GM23338 (cell line): ENCODE measurements around the gene FOXR1. TPM values are rescaled to one million over a fixed set of nuclear protein-coding genes. Genes with fewer than 3 reads are reported as not detected.

Experiments used
- ATAC-seq: fragments of 200-7000 bp; cut with Tn5 transposase; 3 replicates; pipeline ENCODE4 v1.9.1; 2020
- DNase-seq: peaks from one replicate; pipeline ENCODE4 v3.0.0-alpha.2; 2015; ENCODE audit warnings: low spot score
- H2AFZ ChIP-seq: fragments of 200-600 bp; sonication (generic); 2 replicates; pipeline ENCODE4 v1.8.0; 2016; ENCODE audit warnings: antibody characterized with exemption, mild to moderate bottlenecking, moderate library complexity
- H3F3A ChIP-seq: fragments of 200-600 bp; sonication (generic); replicated peaks from 2 replicates; pipeline ENCODE4 v1.8.0; 2017; ENCODE audit warnings: antibody characterized with exemption, mixed run types, low read depth
- H3K27ac ChIP-seq: fragments of 200-600 bp; sonication (generic); 2 replicates; pipeline ENCODE4 v1.6.1; 2016; ENCODE audit warnings: low read depth
- H3K27me3 ChIP-seq: fragments of 200-600 bp; sonication (generic); 2 replicates; pipeline ENCODE4 v1.8.0; 2016; ENCODE audit warnings: mild to moderate bottlenecking, mixed run types, moderate library complexity; ENCODE audit not compliant: insufficient read depth
- H3K36me3 ChIP-seq: fragments of 200-600 bp; sonication (generic); 2 replicates; pipeline ENCODE4 v1.8.0; 2016; ENCODE audit warnings: mild to moderate bottlenecking; ENCODE audit not compliant: insufficient read depth
- H3K4me1 ChIP-seq: fragments of 200-600 bp; sonication (generic); 2 replicates; pipeline ENCODE4 v1.8.0; 2016; ENCODE audit warnings: mild to moderate bottlenecking, moderate library complexity; ENCODE audit not compliant: insufficient read depth
- H3K4me2 ChIP-seq: fragments of 200-600 bp; sonication (generic); 2 replicates; pipeline ENCODE4 v1.7.1; 2017; ENCODE audit warnings: mixed run types
- H3K4me3 ChIP-seq: fragments of 200-600 bp; sonication (generic); 2 replicates; pipeline ENCODE4 v1.6.1; 2016; ENCODE audit warnings: mixed run types
- H3K79me2 ChIP-seq: fragments of 200-600 bp; sonication (generic); replicated peaks from 2 replicates; pipeline ENCODE4 v1.8.0; 2017; ENCODE audit warnings: mild to moderate bottlenecking; ENCODE audit not compliant: insufficient read depth
- H3K9me2 ChIP-seq: fragments of 200-600 bp; sonication (generic); 2 replicates; pipeline ENCODE4 v1.8.0; 2017; ENCODE audit not compliant: insufficient read depth
- H4K20me1 ChIP-seq: fragments of 200-600 bp; sonication (generic); replicated peaks from 2 replicates; pipeline ENCODE4 v1.8.0; 2017; ENCODE audit warnings: mild to moderate bottlenecking; ENCODE audit not compliant: insufficient read depth
- H3K27ac Mint-ChIP-seq: 2 replicates; pipeline ENCODE4 v1.8.0; 2020; ENCODE audit warnings: inconsistent platforms, mild to moderate bottlenecking, moderate library complexity, mixed read lengths
- H3K27me3 Mint-ChIP-seq: 3 replicates; pipeline ENCODE4 v1.8.0; 2022; ENCODE audit warnings: low read depth, mild to moderate bottlenecking, moderate library complexity, mixed read lengths, inconsistent platforms; ENCODE audit not compliant: insufficient read depth, poor library complexity
- H3K36me3 Mint-ChIP-seq: 3 replicates; pipeline ENCODE4 v1.8.0; 2021; ENCODE audit warnings: low read depth, mild to moderate bottlenecking, inconsistent platforms, moderate library complexity, mixed read lengths
- H3K4me1 Mint-ChIP-seq: 3 replicates; pipeline ENCODE4 v1.8.0; 2020; ENCODE audit warnings: mild to moderate bottlenecking, inconsistent platforms, mixed read lengths
- H3K4me3 Mint-ChIP-seq: 3 replicates; pipeline ENCODE4 v1.8.0; 2021; ENCODE audit warnings: moderate library complexity, mild to moderate bottlenecking, inconsistent platforms, mixed read lengths
- H3K9me3 Mint-ChIP-seq: 3 replicates; pipeline ENCODE4 v1.8.0; 2020; ENCODE audit warnings: moderate library complexity, mild to moderate bottlenecking, inconsistent platforms, mixed read lengths
- CREB1 ChIP-seq: fragments of 250-450 bp; sonication (Bioruptor Pico); IDR thresholded peaks from 2 replicates; pipeline ENCODE4 v1.5.0; 2020; ENCODE audit warnings: low read depth, mild to moderate bottlenecking, moderate library complexity
- EZH2 ChIP-seq: fragments of 200-600 bp; sonication (generic); IDR thresholded peaks from one replicate; pipeline ENCODE4 v1.8.0; 2017; ENCODE audit warnings: antibody characterized with exemption, mild to moderate bottlenecking, low read depth; ENCODE audit not compliant: unreplicated experiment
- EZH2phosphoT487 ChIP-seq: fragments of 200-600 bp; sonication (generic); IDR thresholded peaks from one replicate; pipeline ENCODE4 v1.8.1; 2018; ENCODE audit warnings: antibody characterized with exemption; ENCODE audit not compliant: unreplicated experiment
- JUNB ChIP-seq: IDR thresholded peaks from one replicate; pipeline ENCODE4 v1.6.1; 2016; ENCODE audit warnings: antibody characterized with exemption; ENCODE audit not compliant: unreplicated experiment
- NANOG ChIP-seq: IDR thresholded peaks from 2 replicates; pipeline ENCODE4 v1.6.1; 2016; ENCODE audit warnings: antibody characterized with exemption, borderline replicate concordance
- POLR2AphosphoS5 ChIP-seq: IDR thresholded peaks from 2 replicates; pipeline ENCODE4 v1.6.1; 2016; ENCODE audit warnings: antibody characterized with exemption, low read depth
- REST ChIP-seq: IDR thresholded peaks from one replicate; pipeline ENCODE4 v1.6.1; 2018; ENCODE audit warnings: antibody characterized with exemption; ENCODE audit not compliant: unreplicated experiment
- STAT1 ChIP-seq: IDR thresholded peaks from one replicate; pipeline ENCODE4 v1.6.1; 2016; ENCODE audit warnings: antibody characterized with exemption; ENCODE audit not compliant: unreplicated experiment
- ZNF114 ChIP-seq: fragments of 250-450 bp; sonication (Bioruptor Pico); IDR thresholded peaks from 2 replicates; pipeline ENCODE4 v1.5.0; 2020; ENCODE audit warnings: mild to moderate bottlenecking, moderate library complexity
- ZNF331 ChIP-seq: fragments of 250-450 bp; sonication (Bioruptor Pico); IDR thresholded peaks from 2 replicates; pipeline ENCODE4 v1.5.0; 2020; ENCODE audit warnings: low read depth, mild to moderate bottlenecking, moderate library complexity
- ZNF462 ChIP-seq: fragments of 250-450 bp; sonication (Bioruptor Pico); IDR thresholded peaks from 2 replicates; pipeline ENCODE4 v1.5.0; 2020; ENCODE audit warnings: mild to moderate bottlenecking, moderate library complexity
- polyA plus RNA-seq: library from polyadenylated mRNA; unstranded; fragments of >200 nt; fragmentation: Nextera tagmentation; extraction: Ambion mirVana; gene quantifications from 2 replicates; pipeline ENCODE4 v1.2.1, GENCODE V29; 2016
- total RNA-seq: library from RNA; depleted of rRNA; stranded (reverse); fragments of >200 nt; shearing (Covaris generic); gene quantifications from 2 replicates; pipeline ENCODE4 v1.2.3, GENCODE V29; 2014
- TF ChIP-seq, protein P1 (sequence below): IDR thresholded peaks from 2 replicates; pipeline ENCODE4 v1.6.1; 2016; ENCODE audit warnings: antibody characterized with exemption
- TF ChIP-seq, protein P2 (sequence below), 2 experiments: fragments of 200-600 bp in 1 of 2; sonication (generic) in 1 of 2; conservative IDR thresholded peaks; 2 replicates each; pipeline versions ENCODE4 v1.5.1 to v1.6.1; 2016 to 2017; ENCODE audit warnings: antibody characterized with exemption in 2 of 2, low read depth in 2 of 2, mild to moderate bottlenecking in 2 of 2, moderate library complexity in 1 of 2

Gene FOXR1
- total and polyA plus RNA-seq, 2 experiments from 2014 or later, result not detected

DNA sequence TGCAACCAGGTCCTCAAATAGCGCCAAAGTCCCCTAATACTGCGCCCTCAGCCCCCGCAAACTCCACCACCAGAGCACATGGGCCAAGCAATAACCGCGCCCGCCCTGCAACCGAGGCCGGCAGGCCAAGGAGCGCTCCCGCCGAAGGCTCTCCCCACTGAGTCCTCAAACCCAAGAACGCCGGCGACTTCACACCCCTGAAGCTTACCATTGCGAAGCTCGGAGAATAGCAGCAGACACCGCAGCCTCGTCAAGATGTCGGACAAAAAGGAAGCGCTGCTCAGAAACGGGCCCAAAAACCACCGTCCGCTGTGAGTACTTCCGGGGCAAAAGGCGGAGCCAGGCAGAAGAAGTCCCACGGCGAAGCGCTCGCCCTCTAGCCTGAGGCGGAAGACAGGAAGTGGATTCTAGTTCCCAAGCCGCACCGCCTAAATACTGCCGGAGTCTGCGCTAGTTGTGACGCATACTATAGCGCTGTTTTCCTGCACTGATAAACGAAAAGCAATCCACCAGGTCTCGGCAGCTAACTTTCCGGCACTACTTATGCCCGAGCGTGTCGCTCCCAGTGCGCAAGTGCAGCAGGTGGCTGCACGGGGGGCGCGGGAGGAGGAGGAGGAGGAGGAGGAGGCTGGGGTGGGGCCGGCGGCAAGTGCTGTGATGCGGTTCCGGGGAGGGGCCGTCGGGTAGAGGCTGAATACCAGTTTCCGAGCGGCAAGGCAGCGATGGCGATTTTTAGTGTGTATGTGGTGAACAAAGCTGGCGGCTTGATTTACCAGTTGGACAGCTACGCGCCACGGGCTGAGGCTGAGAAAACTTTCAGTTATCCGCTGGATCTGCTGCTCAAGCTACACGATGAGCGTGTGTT, 46.7 kb downstream of the FOXR1 start, which contains the start of the genes RPS25 and TRAPPC4:
TSS of gene RPS25 (minus strand) at position 270 of the 865 bp plus-strand sequence. CDS start at position 211, 59 bp downstream.
TSS of gene TRAPPC4 (plus strand) at position 693 of the 865 bp plus-strand sequence. CDS start at position 723, 30 bp downstream.
- Mint-ChIP-seq H3K9me3 (peaks cover 3% of the 10 kb centered on the region; the same call in 1 of the 3 replicates), H3K36me3 (peaks cover 77% of the 10 kb centered on the region), H3K27me3 (peaks cover 8% of the 10 kb centered on the region), H3K27ac (peak within 1 kb of the TSS; percentile 99), H3K4me3 (peak within 1 kb of the TSS; percentile 99), H3K4me1 (peaks cover 6% of the 10 kb centered on the region; the same call in 2 of the 3 replicates)
- H3K27me3 ChIP-seq, result no peaks in the 10 kb centered on the region
- H3K36me3 ChIP-seq, result peaks cover 62% of the 10 kb centered on the region
- peak within 1 kb of the TSS; percentile 93; the same call in 1 of the 2 replicates for H2AFZ ChIP-seq
- H3K79me2 ChIP-seq, result peaks cover 61% of the 10 kb centered on the region
- peaks cover 52% of the 10 kb centered on the region for H3F3A ChIP-seq
- H3K9me2 ChIP-seq, result no peaks in the 10 kb centered on the region
- ATAC-seq (peak; percentile 89), DNase-seq (peak; percentile 99)
- peak; percentile 79 for TF ChIP-seq CREB1 (CRISPR knock-in tag)
- TF ChIP-seq EZH2phosphoT487, result no peak
- TF ChIP-seq REST, result no peak
- TF ChIP-seq JUNB, result no peak
- TF ChIP-seq ZNF462 (CRISPR knock-in tag), result no peak
- no peak for TF ChIP-seq EZH2
- TF ChIP-seq, protein P1, sequence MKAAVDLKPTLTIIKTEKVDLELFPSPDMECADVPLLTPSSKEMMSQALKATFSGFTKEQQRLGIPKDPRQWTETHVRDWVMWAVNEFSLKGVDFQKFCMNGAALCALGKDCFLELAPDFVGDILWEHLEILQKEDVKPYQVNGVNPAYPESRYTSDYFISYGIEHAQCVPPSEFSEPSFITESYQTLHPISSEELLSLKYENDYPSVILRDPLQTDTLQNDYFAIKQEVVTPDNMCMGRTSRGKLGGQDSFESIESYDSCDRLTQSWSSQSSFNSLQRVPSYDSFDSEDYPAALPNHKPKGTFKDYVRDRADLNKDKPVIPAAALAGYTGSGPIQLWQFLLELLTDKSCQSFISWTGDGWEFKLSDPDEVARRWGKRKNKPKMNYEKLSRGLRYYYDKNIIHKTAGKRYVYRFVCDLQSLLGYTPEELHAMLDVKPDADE, result peak; percentile 87
- no peak for TF ChIP-seq ZNF114
- TF ChIP-seq NANOG, result no peak
- TF ChIP-seq, protein P2, sequence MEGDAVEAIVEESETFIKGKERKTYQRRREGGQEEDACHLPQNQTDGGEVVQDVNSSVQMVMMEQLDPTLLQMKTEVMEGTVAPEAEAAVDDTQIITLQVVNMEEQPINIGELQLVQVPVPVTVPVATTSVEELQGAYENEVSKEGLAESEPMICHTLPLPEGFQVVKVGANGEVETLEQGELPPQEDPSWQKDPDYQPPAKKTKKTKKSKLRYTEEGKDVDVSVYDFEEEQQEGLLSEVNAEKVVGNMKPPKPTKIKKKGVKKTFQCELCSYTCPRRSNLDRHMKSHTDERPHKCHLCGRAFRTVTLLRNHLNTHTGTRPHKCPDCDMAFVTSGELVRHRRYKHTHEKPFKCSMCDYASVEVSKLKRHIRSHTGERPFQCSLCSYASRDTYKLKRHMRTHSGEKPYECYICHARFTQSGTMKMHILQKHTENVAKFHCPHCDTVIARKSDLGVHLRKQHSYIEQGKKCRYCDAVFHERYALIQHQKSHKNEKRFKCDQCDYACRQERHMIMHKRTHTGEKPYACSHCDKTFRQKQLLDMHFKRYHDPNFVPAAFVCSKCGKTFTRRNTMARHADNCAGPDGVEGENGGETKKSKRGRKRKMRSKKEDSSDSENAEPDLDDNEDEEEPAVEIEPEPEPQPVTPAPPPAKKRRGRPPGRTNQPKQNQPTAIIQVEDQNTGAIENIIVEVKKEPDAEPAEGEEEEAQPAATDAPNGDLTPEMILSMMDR (conservative IDR thresholded peaks at IDR 0.05; ENCODE audit: low read depth in 2 of 2), result no peak
- TF ChIP-seq STAT1, result no peak
- TF ChIP-seq POLR2AphosphoS5, result peak; percentile 92
- no peak for TF ChIP-seq ZNF331 (CRISPR knock-in tag)
- H3K4me3 ChIP-seq, result peak within 1 kb of the TSS; percentile 88
- peaks cover 24% of the 10 kb centered on the region for H4K20me1 ChIP-seq
- H3K4me2 ChIP-seq, result peak within 1 kb of the TSS; percentile 100
- H3K27ac ChIP-seq, result peak within 1 kb of the TSS; percentile 87
- H3K4me1 ChIP-seq, result peaks cover 21% of the 10 kb centered on the region; the same call in 1 of the 2 replicates
